Mesothelial cell of epicardium (in vitro differentiated cells): ENCODE data around the gene PLEKHA4. TPM values are rescaled to one million over a fixed set of nuclear protein-coding genes. Genes with fewer than 3 reads are reported as not detected.
"Not testable (repeated sequence)": the region's sequence is repeated elsewhere in the genome, so short reads cannot be mapped to it uniquely, and the experiment has no call there.

ENCODE experiments used
- DNase-seq, 2 experiments: peaks; one replicate each; pipeline ENCODE4 v3.0.0; 2021; ENCODE audit warnings: low spot score in 2 of 2; ENCODE audit not compliant: unreplicated experiment in 2 of 2
- H3K27ac Mint-ChIP-seq: 2 replicates; pipeline ENCODE4 v1.8.0; 2021; ENCODE audit warnings: mixed read lengths
- H3K27me3 Mint-ChIP-seq: 2 replicates; pipeline ENCODE4 v1.8.0; 2021; ENCODE audit warnings: low read depth, mixed read lengths
- H3K36me3 Mint-ChIP-seq: 2 replicates; pipeline ENCODE4 v1.8.0; 2021; ENCODE audit warnings: mixed read lengths
- H3K4me1 Mint-ChIP-seq: 2 replicates; pipeline ENCODE4 v1.8.0; 2021; ENCODE audit warnings: mixed read lengths
- H3K4me3 Mint-ChIP-seq: 2 replicates; pipeline ENCODE4 v1.8.0; 2021; ENCODE audit warnings: mild to moderate bottlenecking, moderate library complexity, mixed read lengths
- H3K9me3 Mint-ChIP-seq: 2 replicates; pipeline ENCODE4 v1.8.0; 2021; ENCODE audit warnings: mixed read lengths
- total RNA-seq: library from RNA; stranded (reverse); gene quantifications from 3 replicates; pipeline ENCODE4 v1.2.1, GENCODE V29; 2021
- TF ChIP-seq, protein P1 (sequence below): fragments of 200-600 bp; sonication (generic); IDR thresholded peaks from one replicate; pipeline ENCODE4 v1.5.0; 2021; ENCODE audit warnings: antibody characterized with exemption; ENCODE audit not compliant: unreplicated experiment

The PLEKHA4 gene
- total RNA-seq, 1 donor from 2014 or later, result 26.9 TPM

DNA sequence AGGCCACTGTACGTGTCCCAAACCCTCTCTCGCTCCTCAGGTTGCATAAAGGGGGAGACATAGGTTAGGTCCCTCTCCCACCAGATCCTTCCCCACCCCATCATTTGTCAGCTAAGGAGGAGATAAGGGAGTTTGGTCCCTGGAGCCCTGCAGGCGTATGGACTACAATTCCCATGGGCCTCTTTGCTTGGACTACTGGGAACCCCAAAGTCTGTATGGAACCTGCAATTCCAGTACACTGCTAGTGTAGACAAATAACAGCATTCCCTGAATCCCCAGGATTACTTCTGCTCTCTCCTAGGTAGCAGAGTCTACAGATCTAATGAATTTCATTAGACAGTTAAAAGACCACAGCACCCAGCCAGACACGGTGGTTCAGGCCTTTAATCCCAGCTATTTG, 16.1 kb downstream of the PLEKHA4 start:
- no peak overlapping the region for H3K27ac Mint-ChIP-seq
- H3K4me3 Mint-ChIP-seq, result no peak overlapping the region
- TF ChIP-seq, protein P1, sequence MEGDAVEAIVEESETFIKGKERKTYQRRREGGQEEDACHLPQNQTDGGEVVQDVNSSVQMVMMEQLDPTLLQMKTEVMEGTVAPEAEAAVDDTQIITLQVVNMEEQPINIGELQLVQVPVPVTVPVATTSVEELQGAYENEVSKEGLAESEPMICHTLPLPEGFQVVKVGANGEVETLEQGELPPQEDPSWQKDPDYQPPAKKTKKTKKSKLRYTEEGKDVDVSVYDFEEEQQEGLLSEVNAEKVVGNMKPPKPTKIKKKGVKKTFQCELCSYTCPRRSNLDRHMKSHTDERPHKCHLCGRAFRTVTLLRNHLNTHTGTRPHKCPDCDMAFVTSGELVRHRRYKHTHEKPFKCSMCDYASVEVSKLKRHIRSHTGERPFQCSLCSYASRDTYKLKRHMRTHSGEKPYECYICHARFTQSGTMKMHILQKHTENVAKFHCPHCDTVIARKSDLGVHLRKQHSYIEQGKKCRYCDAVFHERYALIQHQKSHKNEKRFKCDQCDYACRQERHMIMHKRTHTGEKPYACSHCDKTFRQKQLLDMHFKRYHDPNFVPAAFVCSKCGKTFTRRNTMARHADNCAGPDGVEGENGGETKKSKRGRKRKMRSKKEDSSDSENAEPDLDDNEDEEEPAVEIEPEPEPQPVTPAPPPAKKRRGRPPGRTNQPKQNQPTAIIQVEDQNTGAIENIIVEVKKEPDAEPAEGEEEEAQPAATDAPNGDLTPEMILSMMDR, result no peak
- no peak for DNase-seq
- H3K36me3 Mint-ChIP-seq, result peaks cover 12% of the 10 kb centered on the region
- no peaks in the 10 kb centered on the region for H3K27me3 Mint-ChIP-seq
- H3K9me3 Mint-ChIP-seq, result no peaks in the 10 kb centered on the region
- H3K4me1 Mint-ChIP-seq, result no peaks in the 10 kb centered on the region

GRCh38 chr19:48846659-48847058, 21.8 kb downstream of the PLEKHA4 start:
- not testable (repeated sequence) for H3K27me3 Mint-ChIP-seq, H3K4me3 Mint-ChIP-seq, H3K27ac Mint-ChIP-seq, DNase-seq, H3K4me1 Mint-ChIP-seq, H3K9me3 Mint-ChIP-seq
- peaks cover 12% of the 10 kb centered on the region for H3K36me3 Mint-ChIP-seq

- Mint-ChIP-seq H3K27ac (no peak overlapping the region), H3K4me3 (no peak overlapping the region), H3K4me1 (peaks cover 4% of the 10 kb centered on the region), H3K9me3 (no peaks in the 10 kb centered on the region), H3K36me3 (peaks cover 12% of the 10 kb centered on the region), H3K27me3 (no peaks in the 10 kb centered on the region)
- TF ChIP-seq, protein P1, result no peak
- no peak for DNase-seq
Measured at GRCh38 chr19:48845384-48845783, 23.0 kb downstream of the PLEKHA4 start.

DNA sequence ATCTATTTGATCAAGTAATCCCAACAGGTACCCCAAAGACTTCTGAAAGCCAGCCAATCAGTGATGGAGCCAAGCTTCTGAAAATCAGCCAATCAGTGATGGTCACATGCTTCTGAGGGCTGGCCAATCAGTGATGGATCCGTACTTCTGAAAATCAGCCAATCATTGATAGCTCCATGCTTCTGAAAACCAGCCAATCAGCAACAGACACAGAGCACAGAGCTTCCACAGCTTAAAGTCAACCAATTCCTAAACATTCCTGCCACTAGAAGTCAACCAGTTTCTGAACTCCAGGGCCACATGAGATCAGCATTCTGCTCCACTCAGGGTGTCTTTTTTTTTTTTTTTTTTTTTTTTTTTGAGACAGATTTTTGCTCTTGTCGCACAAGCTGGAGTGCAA, 23.9 kb downstream of the PLEKHA4 start:
- no peak for DNase-seq
- Mint-ChIP-seq H3K9me3 (no peaks in the 10 kb centered on the region), H3K4me1 (peaks cover 4% of the 10 kb centered on the region), H3K27ac (no peak overlapping the region), H3K36me3 (peaks cover 9% of the 10 kb centered on the region), H3K4me3 (no peak overlapping the region), H3K27me3 (no peaks in the 10 kb centered on the region)
- TF ChIP-seq, protein P1, result no peak

- Mint-ChIP-seq H3K27me3 (no peaks in the 10 kb centered on the region), H3K27ac (no peak overlapping the region), H3K4me1 (peaks cover 5% of the 10 kb centered on the region), H3K4me3 (no peak overlapping the region), H3K9me3 (no peaks in the 10 kb centered on the region), H3K36me3 (peaks cover 8% of the 10 kb centered on the region)
- peak in 1 of 2 experiments; percentile 60 for DNase-seq
- TF ChIP-seq, protein P1, result peak; percentile 70
Measured at GRCh38 chr19:48842789-48843162, 25.6 kb downstream of the PLEKHA4 start.

DNA sequence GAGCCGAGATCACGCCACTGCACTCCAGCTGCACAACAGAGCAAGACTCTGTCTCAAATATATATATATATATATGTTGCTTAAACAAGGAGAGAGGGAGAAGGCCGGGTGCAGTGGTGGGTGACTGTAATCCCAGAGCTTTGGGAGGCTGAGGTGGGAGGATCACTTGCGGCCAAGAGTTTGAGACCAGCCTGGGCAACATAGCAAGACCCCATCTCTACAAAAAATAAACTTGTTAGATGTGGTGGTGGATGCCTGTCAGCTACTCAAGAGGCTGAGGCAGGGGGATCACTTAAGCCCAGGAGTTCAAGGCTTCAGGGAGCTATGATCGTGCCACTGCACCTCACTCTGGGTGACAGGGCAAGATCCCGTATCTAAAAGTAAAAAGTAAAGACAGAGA, 26.8 kb downstream of the PLEKHA4 start:
- Mint-ChIP-seq H3K27me3 (no peaks in the 10 kb centered on the region), H3K36me3 (peaks cover 5% of the 10 kb centered on the region), H3K27ac (no peak overlapping the region), H3K4me3 (no peak overlapping the region), H3K9me3 (no peaks in the 10 kb centered on the region), H3K4me1 (peaks cover 11% of the 10 kb centered on the region)
- TF ChIP-seq, protein P1, result no peak
- no peak for DNase-seq
